HG03432 (cell line): ENCODE data around the gene TNIK.
"Not testable (repeated sequence)": the region's sequence is repeated elsewhere in the genome, so short reads cannot be mapped to it uniquely, and the experiment has no call there.

Experiments
- ATAC-seq: cut with Tn5 transposase; IDR thresholded peaks from one replicate; pipeline ENCODE4 v1.9.1; 2021; ENCODE audit warnings: mild to moderate bottlenecking, moderate library complexity; ENCODE audit not compliant: unreplicated experiment

TNIK gene

DNA sequence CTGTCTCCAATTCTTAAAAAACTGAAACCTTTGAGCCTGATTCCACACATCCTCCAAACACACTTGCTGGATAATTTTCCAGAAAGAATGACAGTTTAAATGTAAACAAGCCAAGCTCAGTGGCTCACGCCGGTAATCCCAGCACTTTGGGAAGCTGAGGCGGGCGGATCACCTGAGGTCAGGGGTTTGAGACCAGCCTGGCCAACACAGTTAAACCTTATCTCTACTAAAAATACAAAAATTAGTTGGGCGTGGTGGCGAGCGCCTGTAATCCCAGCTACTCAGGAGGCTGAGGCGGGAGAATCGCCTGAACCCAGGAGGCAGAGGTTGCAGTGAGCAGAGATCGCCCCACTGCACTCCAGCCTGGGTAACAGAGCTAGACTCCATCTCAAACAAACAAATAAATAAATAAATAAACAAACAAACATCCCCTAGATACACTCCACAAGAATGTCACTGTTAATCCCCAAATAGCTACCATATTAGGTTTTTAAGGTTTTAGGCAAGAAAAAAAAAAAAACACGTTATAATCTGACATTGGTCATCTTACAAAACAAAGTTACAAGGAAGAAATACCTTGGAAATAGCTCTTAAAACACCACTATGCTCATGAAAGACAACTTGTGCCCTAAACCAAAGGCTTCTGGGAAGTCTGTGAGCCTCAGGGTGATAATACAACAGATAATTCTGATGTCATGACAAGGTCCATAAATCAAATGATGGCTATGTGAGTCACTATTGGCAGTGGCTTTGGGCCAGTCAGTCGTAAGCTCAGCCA is 13.2 kb downstream of the TNIK start:
- no peak for ATAC-seq

DNA sequence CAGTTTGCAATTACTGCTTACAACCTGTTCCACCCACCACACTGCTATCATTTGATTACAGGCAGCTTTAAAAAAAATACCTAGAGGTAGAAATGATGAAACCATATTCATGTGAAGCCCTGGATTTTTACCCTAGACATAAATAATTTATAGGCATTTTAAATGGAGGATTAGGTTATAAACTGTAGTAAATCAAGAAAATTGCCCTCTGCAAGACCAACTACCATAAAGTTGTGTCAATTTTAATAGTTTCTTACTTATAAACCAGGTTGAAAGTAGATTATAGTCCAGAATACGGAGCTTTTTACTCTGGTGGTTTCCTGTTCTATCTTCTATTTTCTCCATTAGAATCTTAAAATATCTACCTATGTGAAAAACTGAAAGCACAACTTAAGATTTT is 13.9 kb downstream of the TNIK start:
- ATAC-seq, result no peak

DNA sequence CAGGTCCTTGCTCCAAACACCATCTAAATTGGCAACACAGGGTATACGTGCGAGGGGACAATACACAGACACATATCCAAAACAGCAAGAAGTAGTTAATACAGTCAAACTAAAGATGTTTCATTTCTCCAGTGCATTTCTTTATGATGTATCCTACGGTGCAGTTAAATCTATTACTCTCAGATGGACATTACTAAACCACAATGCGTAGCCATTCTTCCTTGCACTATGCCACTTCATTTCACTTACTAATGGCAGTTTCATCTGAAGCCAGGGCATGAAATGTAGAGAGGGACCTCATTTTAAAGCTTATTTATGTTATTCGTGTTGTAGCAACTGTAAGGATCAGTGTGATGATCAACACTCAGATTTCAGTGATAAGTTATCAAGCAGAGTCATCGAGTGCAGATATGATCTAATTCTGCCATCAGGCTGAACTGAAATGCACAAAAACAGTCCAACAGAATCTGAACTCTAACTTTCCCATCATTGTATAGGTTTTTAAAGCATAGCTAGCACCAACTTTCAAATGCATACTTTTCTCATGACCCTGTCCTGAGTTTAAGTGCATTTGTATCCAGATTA is 14.5 kb downstream of the TNIK start:
- no peak for ATAC-seq

DNA sequence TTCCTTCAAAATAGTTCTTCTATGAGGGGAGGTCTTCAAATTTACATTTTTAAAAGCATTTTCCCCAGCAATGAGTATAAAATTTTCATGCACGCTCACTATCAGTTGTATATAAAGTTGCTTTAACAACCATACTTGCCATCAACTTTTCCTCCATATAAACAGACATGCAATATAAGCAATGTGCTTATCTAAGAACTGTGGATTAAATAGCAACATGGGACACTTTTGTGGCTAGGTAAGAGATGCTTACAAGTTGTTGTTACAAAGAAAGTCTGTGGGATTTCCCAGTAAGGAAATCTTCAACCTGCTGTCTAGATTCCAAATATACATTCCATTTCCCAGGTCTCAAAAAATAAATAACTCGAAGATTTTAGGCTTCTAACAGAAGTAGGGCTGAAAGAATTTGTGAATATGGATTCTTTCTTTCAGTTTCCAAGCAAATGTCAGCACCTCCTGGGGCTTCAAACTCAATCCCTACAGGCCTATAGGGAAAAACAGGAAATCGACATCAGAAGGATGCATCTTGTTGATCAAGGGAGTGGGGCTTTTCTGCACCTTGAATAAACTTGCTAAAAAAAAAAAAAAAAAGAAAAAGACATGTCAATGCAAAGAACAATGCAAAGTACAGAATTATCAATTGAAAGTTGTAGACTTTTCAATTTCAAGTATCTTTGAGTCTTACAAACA is 16.1 kb downstream of the TNIK start:
- no peak for ATAC-seq

DNA sequence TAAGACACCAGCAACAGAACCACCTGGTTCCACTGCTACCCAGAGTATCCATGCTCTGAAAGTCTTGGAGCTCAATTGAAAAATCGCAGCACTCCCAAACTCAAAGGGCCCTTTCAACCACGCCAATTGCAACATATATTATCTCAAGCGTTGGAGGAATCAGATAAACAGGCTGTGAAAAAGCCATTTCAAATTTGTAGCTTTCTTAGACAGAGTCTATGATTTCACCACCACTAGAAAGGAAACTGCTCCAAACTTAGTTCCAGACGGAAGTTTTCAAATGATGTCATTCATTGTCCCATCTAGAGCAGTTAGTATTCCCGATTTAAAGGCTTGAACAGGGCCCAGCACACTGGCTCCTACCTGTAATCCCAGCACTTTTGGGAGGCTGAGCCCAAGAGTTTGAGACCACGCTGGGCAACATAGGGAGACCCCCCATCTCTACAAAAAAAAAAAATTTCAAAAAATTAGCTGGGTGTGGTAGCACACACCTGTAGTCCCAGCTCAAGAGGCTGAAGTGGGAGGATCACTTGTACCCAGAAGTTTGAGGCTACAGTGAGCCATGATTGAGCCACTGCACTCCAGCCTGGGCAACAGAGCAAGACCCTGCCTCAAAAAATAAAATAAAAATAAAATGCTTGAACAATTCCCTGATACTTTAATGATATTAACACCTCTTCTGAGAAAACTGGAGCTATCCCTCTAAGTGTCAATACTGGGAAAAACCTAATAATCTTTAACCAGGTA is 16.8 kb downstream of the TNIK start:
- ATAC-seq, result no peak

DNA sequence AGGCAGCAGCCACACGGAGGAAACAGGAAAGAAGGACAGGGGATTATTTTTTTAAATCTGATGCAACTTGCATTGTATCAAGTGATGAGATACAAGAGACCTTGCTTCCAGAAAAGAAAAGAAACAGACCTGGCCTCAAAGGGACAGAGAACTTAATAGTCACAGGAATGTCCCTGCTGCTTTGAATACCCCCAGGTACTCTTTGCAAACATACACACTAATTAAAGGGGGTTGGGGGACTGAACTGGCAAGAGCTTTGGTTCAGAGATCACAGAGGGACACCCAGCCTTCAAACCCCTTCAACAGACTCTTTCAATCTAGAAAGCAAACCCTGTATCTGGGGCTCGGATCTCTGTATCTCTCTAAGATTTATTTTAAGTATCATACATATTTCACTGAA is 18.0 kb downstream of the TNIK start:
- ATAC-seq, result no peak

DNA sequence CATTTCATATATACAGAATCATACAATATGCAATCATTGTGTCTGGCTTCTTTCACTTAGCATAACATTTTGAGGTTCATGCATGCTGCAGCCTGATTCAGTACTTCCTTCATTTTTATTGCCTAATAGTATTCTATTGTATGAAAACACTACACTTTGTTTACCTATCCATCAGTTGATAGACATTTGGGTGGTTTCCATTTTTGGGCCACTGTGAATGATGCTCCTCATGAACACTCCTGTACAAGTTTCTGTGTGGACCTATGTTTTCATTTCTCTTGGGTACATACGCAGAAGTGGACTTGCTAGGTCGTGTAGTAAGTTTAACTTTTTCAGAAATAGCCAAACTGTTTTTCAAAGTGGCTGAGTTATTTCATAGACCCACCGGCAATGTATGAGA is 18.8 kb downstream of the TNIK start:
- ATAC-seq, result no peak

DNA sequence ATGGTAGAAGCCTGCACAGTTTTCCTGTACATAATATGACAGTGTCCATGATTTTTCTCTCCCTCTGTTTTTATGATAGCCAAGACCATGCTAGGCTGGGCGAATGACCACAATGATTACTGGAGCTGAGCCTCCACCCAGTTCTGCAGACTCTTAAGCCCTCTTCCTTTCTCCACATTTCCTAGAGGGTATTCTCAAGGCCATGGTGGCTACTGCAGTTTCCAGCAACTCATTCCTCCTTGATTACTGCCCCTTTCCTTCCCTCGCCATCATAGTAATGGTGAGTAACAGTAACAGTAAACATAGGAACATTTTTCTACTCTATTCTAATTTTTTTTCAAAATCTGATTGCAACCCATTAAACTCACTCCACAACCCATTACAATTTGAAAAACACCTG is 20.2 kb downstream of the TNIK start:
- no peak for ATAC-seq

DNA sequence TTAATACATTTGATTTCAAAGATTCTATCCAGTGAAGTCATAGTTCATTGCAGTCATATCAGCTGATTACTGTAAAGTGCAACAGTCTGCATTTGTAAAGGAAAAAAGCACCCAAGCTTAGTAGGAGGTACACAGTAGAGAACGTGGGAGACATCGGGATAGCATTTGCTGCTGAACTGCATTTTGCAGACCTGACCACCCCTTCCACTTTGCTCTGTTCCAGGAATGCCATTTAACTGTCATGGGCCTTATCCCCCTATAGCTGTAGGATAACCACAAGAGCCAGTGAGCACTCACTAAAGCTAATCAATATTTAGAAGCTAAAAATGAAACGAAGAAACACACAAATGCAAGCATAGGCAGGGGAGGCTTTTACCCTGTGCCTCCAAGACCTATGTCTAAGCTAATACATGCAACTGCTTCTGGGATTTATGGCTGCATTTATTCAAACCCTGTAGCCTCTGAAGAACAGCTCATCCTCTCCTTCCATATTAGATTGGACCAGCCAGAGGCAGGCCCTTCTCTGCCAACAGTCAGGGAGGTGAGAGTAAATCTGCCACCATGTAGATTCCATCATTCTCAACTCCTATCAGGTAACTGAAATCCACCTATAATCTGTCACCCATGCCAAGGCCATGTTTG is 23.0 kb downstream of the TNIK start:
- no peak for ATAC-seq

DNA sequence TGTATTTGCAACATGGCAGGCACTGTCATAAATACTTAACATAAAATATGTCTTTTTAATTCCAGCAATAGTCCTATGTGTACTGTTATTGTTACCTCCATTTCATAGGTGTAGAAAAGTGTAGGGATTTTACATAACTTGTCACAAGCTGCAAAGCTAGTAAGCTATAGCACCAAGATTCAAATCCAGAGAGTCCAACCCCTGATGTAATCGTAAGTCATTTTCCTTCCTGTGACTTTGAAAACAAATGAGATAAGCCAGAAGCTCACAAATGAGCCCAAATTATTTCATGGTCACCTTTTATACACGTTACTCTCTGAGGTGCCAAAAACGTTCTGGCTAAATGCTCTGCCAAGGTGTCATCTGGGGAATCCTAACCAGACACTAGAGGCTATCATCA is 23.8 kb downstream of the TNIK start:
- ATAC-seq, result no peak

DNA sequence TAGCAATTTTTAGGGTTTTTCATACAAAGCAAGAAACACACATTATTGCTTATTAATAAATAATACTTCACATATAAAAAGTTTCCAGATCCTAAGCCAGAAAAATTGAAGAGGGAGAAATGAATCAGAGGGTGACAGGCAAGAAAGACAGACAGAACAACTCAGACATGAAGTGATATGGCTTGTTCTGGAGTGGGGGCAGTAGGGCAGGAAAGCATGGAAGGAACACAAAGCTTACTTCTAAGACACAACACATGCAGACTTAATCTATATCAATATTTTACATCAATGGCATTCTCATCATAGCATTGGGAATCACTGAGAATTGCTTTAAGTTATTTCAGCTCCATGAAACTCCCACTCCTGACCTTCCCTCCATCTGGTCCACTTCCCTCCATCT is 24.4 kb downstream of the TNIK start:
- no peak for ATAC-seq

DNA sequence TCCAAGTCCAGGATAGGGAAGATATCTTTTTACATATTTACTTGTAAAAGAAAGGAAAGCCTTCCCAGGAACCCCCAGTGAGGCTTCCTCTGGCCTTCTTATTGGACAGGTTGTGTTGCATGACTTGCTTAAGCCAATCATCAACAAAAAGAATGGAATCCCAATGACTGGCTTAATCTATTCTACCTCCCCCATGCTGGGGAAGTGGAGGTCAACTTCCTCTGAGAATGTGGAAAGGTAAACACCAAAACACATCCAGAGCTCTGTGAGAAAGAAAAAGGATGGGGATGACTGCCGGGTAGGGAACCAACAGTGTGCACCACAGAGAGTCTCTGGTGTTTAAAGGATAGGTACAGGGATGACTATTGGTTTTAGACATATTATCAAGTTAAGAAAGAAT is 25.1 kb downstream of the TNIK start:
- ATAC-seq, result no peak

DNA sequence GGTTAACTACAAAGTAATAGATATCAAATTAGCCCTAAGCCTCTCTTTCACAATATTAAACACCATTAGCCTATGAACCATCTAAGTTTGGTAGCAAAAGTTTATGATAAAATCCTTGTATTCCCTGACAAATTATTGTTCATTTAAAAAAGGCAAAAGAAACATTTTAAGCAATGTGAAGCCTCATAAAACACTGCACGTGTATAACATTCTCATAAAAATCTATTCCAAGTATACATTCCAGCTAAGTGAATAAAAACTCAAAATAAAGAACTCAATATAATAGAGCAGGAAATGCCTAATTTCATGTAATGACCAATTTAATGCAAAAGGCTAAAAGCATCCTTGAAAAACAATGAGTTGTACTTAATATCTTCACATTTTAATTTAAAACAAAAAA is 27.7 kb downstream of the TNIK start:
- no peak for ATAC-seq

DNA sequence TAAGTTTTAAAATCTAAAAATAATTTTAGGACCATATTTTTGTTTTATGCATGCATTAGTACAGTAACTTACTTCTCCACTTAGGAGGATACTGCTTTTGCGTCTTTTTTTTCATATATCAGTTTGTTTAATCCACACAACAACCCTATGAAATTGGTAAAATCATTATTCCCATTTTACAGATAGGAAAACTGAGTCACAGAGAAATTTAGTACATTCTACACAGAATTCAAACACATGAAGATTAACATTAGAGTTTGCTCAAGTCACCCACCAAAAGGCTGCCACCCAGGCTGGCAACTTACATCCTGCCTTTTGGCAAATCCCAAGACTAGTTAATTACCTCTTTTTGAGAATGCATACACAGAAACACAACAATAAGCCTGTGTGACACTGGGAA is 28.7 kb downstream of the TNIK start:
- ATAC-seq, result no peak

DNA sequence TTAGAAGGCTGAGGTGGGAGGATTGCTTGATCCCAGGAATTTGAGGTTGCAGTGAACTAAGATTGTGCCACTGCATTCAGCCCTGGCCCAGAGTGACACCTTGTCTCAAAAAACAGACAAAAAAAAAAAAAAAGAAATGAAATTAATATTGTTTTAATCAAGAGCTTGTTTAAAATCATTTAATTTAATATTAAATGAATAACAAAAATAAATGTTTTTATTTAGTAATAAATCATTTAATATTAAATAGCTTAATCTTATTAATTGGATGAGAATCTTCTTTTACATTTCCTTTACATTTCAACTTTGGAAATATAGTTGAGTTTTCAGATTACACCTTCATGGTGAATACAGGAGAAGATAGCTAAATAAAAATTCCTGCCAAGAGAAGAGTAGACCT is 29.7 kb downstream of the TNIK start:
- ATAC-seq, result no peak

DNA sequence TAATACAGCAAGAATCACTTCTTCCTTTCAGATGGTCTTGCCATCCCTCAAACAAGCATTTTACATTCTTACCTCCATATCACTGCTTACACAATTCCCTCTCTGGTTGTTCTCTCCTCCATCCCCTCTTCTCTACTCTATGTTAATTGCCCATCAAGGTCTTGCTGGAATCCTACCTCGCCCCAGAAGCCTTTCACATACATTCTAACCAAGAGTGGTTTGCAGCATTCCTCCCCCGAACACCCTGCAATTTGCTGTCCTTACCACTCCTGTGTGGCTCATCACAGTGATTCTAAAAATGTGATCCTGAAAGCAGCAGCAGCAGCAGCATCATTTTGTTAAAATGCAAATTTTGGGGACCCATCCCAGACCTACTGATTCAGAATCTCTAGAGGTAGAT is 30.6 kb downstream of the TNIK start:
- no peak for ATAC-seq

DNA sequence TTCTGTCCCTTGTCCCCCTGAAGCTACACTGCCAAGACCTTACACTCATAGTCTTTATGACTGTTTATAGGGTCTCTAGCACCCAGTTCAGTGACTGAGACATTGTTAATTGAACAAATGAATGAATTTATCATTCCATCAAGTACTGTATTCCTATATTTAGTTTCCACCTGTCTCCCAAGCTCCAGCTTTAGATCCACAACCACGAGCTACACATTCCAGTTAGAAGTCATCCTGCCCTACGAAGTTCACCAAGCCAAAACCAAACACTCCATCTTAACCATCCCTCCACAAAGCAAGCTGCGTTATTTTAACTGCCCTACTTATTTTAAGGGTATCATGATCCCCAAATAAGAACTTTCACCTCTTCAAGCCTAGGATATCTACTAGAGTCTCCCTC is 31.3 kb downstream of the TNIK start:
- peak; percentile 8 for ATAC-seq

DNA sequence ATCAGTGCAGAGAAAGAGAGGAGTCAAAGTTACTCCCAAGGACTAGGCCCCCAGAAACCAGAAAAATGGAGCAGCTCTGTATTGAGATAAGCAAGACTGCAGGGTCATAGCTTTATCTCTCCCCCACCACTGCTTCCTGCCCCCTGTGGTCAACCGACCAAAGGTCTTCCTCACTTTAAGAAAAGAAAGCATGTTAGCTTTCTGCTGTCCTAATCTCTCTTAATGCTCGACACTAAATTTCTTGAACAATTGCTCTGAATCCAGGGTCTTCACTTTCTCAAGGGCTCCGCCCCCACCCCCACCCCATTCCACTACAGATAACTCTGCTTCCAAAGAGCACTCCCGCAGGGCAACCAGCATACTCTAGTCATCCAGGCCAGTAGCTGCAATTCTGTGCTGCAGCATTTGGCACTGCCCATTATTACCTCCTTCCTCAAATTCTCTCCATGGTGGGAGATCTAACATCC is 31.9 kb downstream of the TNIK start:
- peak; percentile 53 for ATAC-seq

DNA sequence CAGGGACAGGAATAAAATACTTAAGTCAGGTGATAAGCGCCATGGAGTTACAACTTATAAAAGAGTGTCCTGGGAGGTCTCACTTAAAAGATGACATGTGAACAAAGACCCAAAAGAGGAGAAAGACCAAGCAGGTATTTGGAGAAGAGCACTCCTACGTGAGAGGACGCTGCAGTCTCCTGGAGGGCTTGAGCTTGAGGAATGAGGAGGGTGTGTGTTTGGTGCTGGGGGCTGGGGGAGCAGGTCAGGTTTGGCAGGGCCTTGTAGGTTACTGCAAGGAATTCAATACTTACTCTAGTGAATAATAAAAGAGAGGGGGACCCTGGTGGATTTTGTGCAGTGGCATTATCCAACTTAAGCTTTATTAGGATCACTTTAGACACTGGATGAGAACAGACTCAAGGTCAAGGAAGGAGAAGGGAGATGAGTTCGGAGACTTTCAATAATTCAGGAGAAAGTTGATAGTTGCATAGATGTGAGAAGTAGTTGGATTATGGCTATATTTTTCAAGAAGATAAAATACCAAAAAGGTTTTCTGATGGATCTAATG is 32.4 kb downstream of the TNIK start:
- ATAC-seq, result no peak

DNA sequence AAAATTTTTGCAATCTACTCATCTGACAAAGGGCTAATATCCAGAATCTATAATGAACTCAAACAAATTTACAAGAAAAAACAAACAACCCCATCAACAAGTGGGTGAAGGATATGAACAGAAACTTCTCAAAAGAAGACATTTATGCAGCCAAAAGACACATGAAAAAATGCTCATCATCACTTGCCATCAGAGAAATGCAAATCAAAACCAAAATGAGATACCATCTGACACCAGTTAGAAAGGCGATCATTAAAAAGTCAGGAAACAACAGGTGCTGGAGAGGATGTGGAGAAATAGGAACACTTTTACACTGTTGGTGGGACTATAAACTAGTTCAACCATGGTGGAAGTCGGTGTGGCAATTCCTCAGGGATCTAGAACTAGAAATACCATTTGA is 36.1 kb downstream of the TNIK start:
- not testable (repeated sequence) for ATAC-seq

DNA sequence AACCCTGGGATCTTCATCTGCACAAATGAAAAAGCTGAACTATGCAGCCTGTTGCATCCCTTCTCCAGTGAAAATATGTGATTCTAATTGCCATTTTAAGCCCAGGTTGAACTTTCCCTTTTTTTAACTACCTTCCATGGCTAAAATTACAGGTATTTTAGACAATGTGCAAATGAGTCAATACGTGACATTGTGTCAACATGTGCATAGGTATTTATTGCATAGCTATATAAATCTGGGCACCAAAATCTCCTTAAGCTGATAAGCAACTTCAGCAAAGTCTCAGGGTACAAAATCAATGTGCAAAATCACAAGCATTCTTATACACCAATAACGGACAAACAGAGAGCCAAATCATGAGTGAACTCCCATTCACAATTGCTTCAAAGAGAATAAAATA is 37.4 kb downstream of the TNIK start:
- not testable (repeated sequence) for ATAC-seq
